Measurements from ENCODE around the gene UBASH3B.
"Not testable (repeated sequence)": the region's sequence is repeated elsewhere in the genome, so short reads cannot be mapped to it uniquely, and the experiment has no call there.

The UBASH3B gene

GRCh38 chr11:122820158-122820557, 164.6 kb downstream of the UBASH3B start:
- TF ChIP-seq CTCF (IDR thresholded peaks at IDR 0.05; ENCODE audit: low read depth, low read length) (no peak), EZH2phosphoT487 (IDR thresholded peaks at IDR 0.05; ENCODE audit: low read depth) (no peak)
- H3K9ac ChIP-seq (ENCODE audit: low read length), result no peak overlapping the region
- H3K79me2 ChIP-seq (ENCODE audit: low read length), result no peaks in the 10 kb centered on the region

DNA sequence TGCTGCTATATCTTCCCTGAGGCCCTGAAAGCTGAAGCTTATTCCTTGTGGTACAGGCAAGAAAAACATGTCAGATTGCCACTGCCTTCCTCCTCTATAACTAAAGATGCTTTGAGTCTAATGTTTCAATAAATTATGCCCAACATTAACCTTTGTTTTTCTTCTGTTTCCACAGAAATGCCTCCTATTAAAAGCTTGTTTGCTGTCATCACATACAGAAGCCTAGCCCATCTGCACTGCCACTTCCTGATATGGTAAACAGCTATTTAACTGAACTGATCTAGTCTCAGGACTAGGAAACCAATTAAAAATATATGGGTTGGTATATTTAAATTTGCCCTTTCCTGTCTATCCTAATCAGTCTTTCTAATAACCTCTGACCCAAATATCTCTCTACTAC, 165.6 kb downstream of the UBASH3B start:
- no peak overlapping the region for H3K4me2 ChIP-seq (ENCODE audit: low read length)
- no peaks in the 10 kb centered on the region for H4K20me1 ChIP-seq (ENCODE audit: insufficient read depth, low read length)
- no peak overlapping the region for H3K27ac ChIP-seq (ENCODE audit: low read length)
- H3K9ac ChIP-seq (ENCODE audit: low read length), result no peak overlapping the region
- H3K9me3 ChIP-seq (ENCODE audit: insufficient read depth, low read length), result no peaks in the 10 kb centered on the region
- no peaks in the 10 kb centered on the region for H3K36me3 ChIP-seq (replicated peaks; ENCODE audit: low read depth, low read length)
- no peak overlapping the region for H2AFZ ChIP-seq (ENCODE audit: low read depth, low read length)
- TF ChIP-seq EZH2phosphoT487 (IDR thresholded peaks at IDR 0.05; ENCODE audit: low read depth) (no peak), CTCF (IDR thresholded peaks at IDR 0.05; ENCODE audit: low read depth, low read length) (no peak)
- H3K27me3 ChIP-seq (ENCODE audit: low read depth, low read length), result peaks cover 15% of the 10 kb centered on the region; the same call in 1 of the 2 replicates
- H3K79me2 ChIP-seq (ENCODE audit: low read length), result no peaks in the 10 kb centered on the region
- no peaks in the 10 kb centered on the region for H3K4me1 ChIP-seq (ENCODE audit: low read length)
- H3K4me3 ChIP-seq (ENCODE audit: low read length), result no peak overlapping the region

More at GRCh38 chr11:122820158-122820557, 164.6 kb downstream of the UBASH3B start:
- H3K9me3 ChIP-seq (ENCODE audit: insufficient read depth, low read length), result no peaks in the 10 kb centered on the region
- H3K27ac ChIP-seq (ENCODE audit: low read length), result no peak overlapping the region
- peaks cover 15% of the 10 kb centered on the region; the same call in 1 of the 2 replicates for H3K27me3 ChIP-seq (ENCODE audit: low read depth, low read length)
- no peaks in the 10 kb centered on the region for H3K36me3 ChIP-seq (replicated peaks; ENCODE audit: low read depth, low read length)
- no peaks in the 10 kb centered on the region for H4K20me1 ChIP-seq (ENCODE audit: insufficient read depth, low read length)
- no peaks in the 10 kb centered on the region for H3K4me1 ChIP-seq (ENCODE audit: low read length)
- no peak overlapping the region for H3K4me3 ChIP-seq (ENCODE audit: low read length)
- no peak overlapping the region for H3K4me2 ChIP-seq (ENCODE audit: low read length)
- H2AFZ ChIP-seq (ENCODE audit: low read depth, low read length), result no peak overlapping the region

- H3K79me2 ChIP-seq (ENCODE audit: low read length), result no peaks in the 10 kb centered on the region
Observed at GRCh38 chr11:122822241-122822640, 166.7 kb downstream of the UBASH3B start.

GRCh38 chr11:122823564-122823963, 168.0 kb downstream of the UBASH3B start:
- Histone ChIP-seq H3K27me3 (ENCODE audit: low read depth, low read length) (peaks cover 15% of the 10 kb centered on the region; the same call in 1 of the 2 replicates), H3K27ac (ENCODE audit: low read length) (no peak overlapping the region), H3K79me2 (ENCODE audit: low read length) (no peaks in the 10 kb centered on the region), H3K9ac (ENCODE audit: low read length) (no peak overlapping the region), H3K9me3 (ENCODE audit: insufficient read depth, low read length) (no peaks in the 10 kb centered on the region), H3K36me3 (replicated peaks; ENCODE audit: low read depth, low read length) (no peaks in the 10 kb centered on the region), H3K4me2 (ENCODE audit: low read length) (no peak overlapping the region), H4K20me1 (ENCODE audit: insufficient read depth, low read length) (no peaks in the 10 kb centered on the region), H3K4me3 (ENCODE audit: low read length) (no peak overlapping the region), H2AFZ (ENCODE audit: low read depth, low read length) (no peak overlapping the region), H3K4me1 (ENCODE audit: low read length) (no peaks in the 10 kb centered on the region)
- TF ChIP-seq EZH2phosphoT487 (IDR thresholded peaks at IDR 0.05; ENCODE audit: low read depth), result no peak
- no peak for TF ChIP-seq CTCF (IDR thresholded peaks at IDR 0.05; ENCODE audit: low read depth, low read length)

More at GRCh38 chr11:122822241-122822640, 166.7 kb downstream of the UBASH3B start:
- no peak overlapping the region for H3K4me3 ChIP-seq (ENCODE audit: low read length)
- H3K4me2 ChIP-seq (ENCODE audit: low read length), result no peak overlapping the region
- TF ChIP-seq CTCF (IDR thresholded peaks at IDR 0.05; ENCODE audit: low read depth, low read length) (no peak), EZH2phosphoT487 (IDR thresholded peaks at IDR 0.05; ENCODE audit: low read depth) (no peak)
- no peak overlapping the region for H2AFZ ChIP-seq (ENCODE audit: low read depth, low read length)
- no peaks in the 10 kb centered on the region for H3K36me3 ChIP-seq (replicated peaks; ENCODE audit: low read depth, low read length)
- H3K4me1 ChIP-seq (ENCODE audit: low read length), result no peaks in the 10 kb centered on the region
- H3K9me3 ChIP-seq (ENCODE audit: insufficient read depth, low read length), result no peaks in the 10 kb centered on the region
- no peak overlapping the region for H3K27ac ChIP-seq (ENCODE audit: low read length)
- H4K20me1 ChIP-seq (ENCODE audit: insufficient read depth, low read length), result no peaks in the 10 kb centered on the region
- H3K9ac ChIP-seq (ENCODE audit: low read length), result no peak overlapping the region
- peaks cover 15% of the 10 kb centered on the region; the same call in 1 of the 2 replicates for H3K27me3 ChIP-seq (ENCODE audit: low read depth, low read length)

DNA sequence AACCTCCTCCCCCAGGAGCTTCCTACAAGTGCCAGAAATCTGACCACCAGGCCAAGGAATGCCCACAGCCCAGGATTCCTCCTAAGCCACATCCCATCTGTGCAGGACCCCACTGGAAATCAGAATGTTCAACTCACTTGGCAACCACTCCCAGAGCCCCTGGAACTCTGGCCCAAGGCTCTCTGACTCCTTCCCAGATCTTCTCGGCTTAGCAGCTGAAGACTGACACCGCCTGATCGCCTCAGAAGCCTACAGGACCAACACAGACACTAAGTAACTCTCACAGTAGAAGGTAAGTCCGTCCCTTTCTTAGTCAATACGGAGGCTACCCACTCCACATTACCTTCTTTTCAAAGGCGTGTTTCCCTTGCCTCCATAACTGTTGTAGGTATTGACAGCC, 173.8 kb downstream of the UBASH3B start:
- not testable (repeated sequence) for H2AFZ ChIP-seq (ENCODE audit: low read depth, low read length); H3K9ac ChIP-seq (ENCODE audit: low read length); H4K20me1 ChIP-seq (ENCODE audit: insufficient read depth, low read length); H3K36me3 ChIP-seq (replicated peaks; ENCODE audit: low read depth, low read length); H3K27me3 ChIP-seq (ENCODE audit: low read depth, low read length); H3K9me3 ChIP-seq (ENCODE audit: insufficient read depth, low read length); H3K79me2 ChIP-seq (ENCODE audit: low read length); H3K4me2 ChIP-seq (ENCODE audit: low read length); H3K27ac ChIP-seq (ENCODE audit: low read length); H3K4me1 ChIP-seq (ENCODE audit: low read length); H3K4me3 ChIP-seq (ENCODE audit: low read length)

GRCh38 chr11:122832297-122832696, 176.8 kb downstream of the UBASH3B start:
- H3K9me3 ChIP-seq (ENCODE audit: insufficient read depth, low read length); H4K20me1 ChIP-seq (ENCODE audit: insufficient read depth, low read length); H3K27me3 ChIP-seq (ENCODE audit: low read depth, low read length); H3K4me2 ChIP-seq (ENCODE audit: low read length); H3K79me2 ChIP-seq (ENCODE audit: low read length); H3K9ac ChIP-seq (ENCODE audit: low read length); H3K4me3 ChIP-seq (ENCODE audit: low read length); H3K4me1 ChIP-seq (ENCODE audit: low read length); H3K36me3 ChIP-seq (replicated peaks; ENCODE audit: low read depth, low read length); H2AFZ ChIP-seq (ENCODE audit: low read depth, low read length); H3K27ac ChIP-seq (ENCODE audit: low read length): not testable (repeated sequence)
